Fibroblast of lung (primary cell): Measurements from ENCODE around the gene DAAM1. TPM values are rescaled to one million over a fixed set of nuclear protein-coding genes. Genes with fewer than 3 reads are reported as not detected.

Experiments used
- DNase-seq, 2 donors: peaks; one replicate each; pipeline versions ENCODE4 v3.0.0 to v3.0.0-alpha.2; 2010; ENCODE audit warnings: low read depth in 2 of 2
- H2AFZ ChIP-seq: 2 replicates; pipeline ENCODE4 v1.5.1; 2012; ENCODE audit warnings: low read length, control low read depth, inconsistent platforms
- H3K27ac ChIP-seq: 2 replicates; pipeline ENCODE4 v1.5.1; 2011; ENCODE audit warnings: low read length, control low read depth; ENCODE audit not compliant: insufficient read depth
- H3K27me3 ChIP-seq: 2 replicates; pipeline ENCODE4 v1.5.1; 2011; ENCODE audit warnings: mild to moderate bottlenecking, low read length; ENCODE audit not compliant: control insufficient read depth, insufficient read depth
- H3K36me3 ChIP-seq: 2 replicates; pipeline ENCODE4 v1.5.1; 2011; ENCODE audit warnings: low read length; ENCODE audit not compliant: control insufficient read depth, insufficient read depth
- H3K4me1 ChIP-seq: 2 replicates; pipeline ENCODE4 v1.5.1; 2011; ENCODE audit warnings: low read length; ENCODE audit not compliant: control insufficient read depth, insufficient read depth; ENCODE audit errors: extremely low read depth
- H3K4me2 ChIP-seq: 2 replicates; pipeline ENCODE4 v1.5.1; 2011; ENCODE audit warnings: low read length, control low read depth; ENCODE audit not compliant: insufficient read depth; ENCODE audit errors: extremely low read depth
- H3K4me3 ChIP-seq, 4 experiments: fragments of 200-600 bp in 1 of 4; sonication (generic) in 1 of 4; replicated peaks in 1 of 4; 2 replicates each; pipeline ENCODE4 v1.5.1; 2011 to 2016; ENCODE audit warnings: low read length in 4 of 4, low read depth in 3 of 4, mild to moderate bottlenecking in 3 of 4, control low read depth in 2 of 4, inconsistent platforms in 1 of 4, mixed read lengths in 1 of 4; ENCODE audit not compliant: insufficient read depth in 1 of 4; ENCODE audit errors: control extremely low read depth in 1 of 4
- H3K79me2 ChIP-seq: 2 replicates; pipeline ENCODE4 v1.5.1; 2012; ENCODE audit warnings: mild to moderate bottlenecking, low read length, inconsistent platforms; ENCODE audit not compliant: control insufficient read depth, insufficient read depth
- H3K9ac ChIP-seq: 2 replicates; pipeline ENCODE4 v1.5.1; 2011; ENCODE audit warnings: mild to moderate bottlenecking, low read length, control low read depth; ENCODE audit not compliant: insufficient read depth
- H3K9me3 ChIP-seq: 2 replicates; pipeline ENCODE4 v1.5.1; 2012; ENCODE audit warnings: low read depth, low read length; ENCODE audit not compliant: control insufficient read depth, insufficient read depth
- H4K20me1 ChIP-seq: 2 replicates; pipeline ENCODE4 v1.5.1; 2011; ENCODE audit warnings: low read length; ENCODE audit not compliant: control insufficient read depth, insufficient read depth; ENCODE audit errors: extremely low read depth
- EZH2 ChIP-seq: IDR thresholded peaks from 2 replicates; pipeline ENCODE4 v1.5.1; 2012; ENCODE audit warnings: low read length, control low read depth, mild to moderate bottlenecking; ENCODE audit errors: missing control alignments
- polyA plus RNA-seq, 2 donors: library from polyadenylated mRNA; depleted of rRNA in 1 of 2; stranded (reverse) in 1 of 2; unstranded in 1 of 2; fragments of >200 nt; gene quantifications; 2 replicates each; pipeline ENCODE4 v1.2.1, GENCODE V29; 2011 to 2012; ENCODE audit warnings: missing spikeins in 1 of 2
- total RNA-seq: library from RNA; depleted of rRNA; stranded (reverse); fragments of >200 nt; gene quantifications from 2 replicates; pipeline ENCODE4 v1.2.1, GENCODE V29; 2014
- TF ChIP-seq, protein P1 (sequence below), 2 donors: IDR thresholded peaks in 1 of 2; conservative IDR thresholded peaks in 1 of 2; 1 replicate in 1 of 2; 2 replicates in 1 of 2; pipeline ENCODE4 v1.5.1; 2011 to 2012; ENCODE audit warnings: low read length in 2 of 2, control low read depth in 1 of 2, inconsistent platforms in 1 of 2, low read depth in 1 of 2, mild to moderate bottlenecking in 1 of 2

DAAM1 gene
- total and polyA plus RNA-seq, 2 donors (not counting 1 experiment from before 2014, with no cell fraction given), result 15.5 to 36.3 TPM

DNA sequence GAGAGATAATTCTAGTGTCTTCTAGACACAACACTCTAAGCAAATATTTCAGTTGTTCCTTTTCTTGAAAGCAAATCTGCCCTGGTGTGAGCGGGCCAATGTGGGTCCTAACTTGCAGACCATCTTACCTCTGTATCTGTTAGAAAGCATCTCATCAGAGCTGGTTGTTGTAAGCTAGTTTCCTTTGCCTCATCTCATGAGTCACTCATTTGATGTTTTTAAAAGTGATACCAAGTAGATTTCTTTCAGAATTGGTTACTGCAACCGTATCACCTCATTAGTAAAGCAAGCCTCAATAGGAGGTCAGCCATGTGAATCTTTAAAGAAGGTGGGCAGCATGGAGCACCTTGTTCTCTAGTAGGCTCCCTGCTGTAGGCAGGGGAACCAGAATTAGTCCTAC, 78.6 kb downstream of the DAAM1 start:
- H3K9ac ChIP-seq, result no peak overlapping the region

DNA sequence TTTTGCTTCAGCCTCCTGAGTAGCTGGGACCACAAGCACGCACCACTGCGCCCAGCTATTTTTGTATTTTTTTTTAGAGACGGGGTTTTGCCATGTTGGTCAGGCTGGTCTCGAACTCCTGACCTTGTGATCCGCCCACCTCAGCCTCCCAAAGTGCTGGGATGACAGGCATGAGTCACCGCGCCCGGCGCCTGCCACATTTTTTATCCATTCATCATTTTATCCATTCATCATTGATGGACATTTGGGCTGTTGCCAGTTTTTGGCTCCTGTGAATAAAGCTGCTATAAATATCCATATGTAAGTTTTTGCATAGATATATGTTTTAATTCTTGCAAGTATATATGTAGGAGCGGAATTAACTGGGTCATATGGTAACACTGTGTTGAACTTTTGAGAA, 79.5 kb downstream of the DAAM1 start:
- Histone ChIP-seq H3K4me2 (no peak overlapping the region), H3K4me3 (no peak overlapping the region), H4K20me1 (no peaks in the 10 kb centered on the region), H2AFZ (no peak overlapping the region), H3K27ac (no peak overlapping the region), H3K27me3 (no peaks in the 10 kb centered on the region), H3K36me3 (no peaks in the 10 kb centered on the region), H3K4me1 (no peaks in the 10 kb centered on the region), H3K9me3 (no peaks in the 10 kb centered on the region), H3K9ac (no peak overlapping the region), H3K79me2 (no peaks in the 10 kb centered on the region)
- TF ChIP-seq EZH2, result no peak
- TF ChIP-seq, protein P1, sequence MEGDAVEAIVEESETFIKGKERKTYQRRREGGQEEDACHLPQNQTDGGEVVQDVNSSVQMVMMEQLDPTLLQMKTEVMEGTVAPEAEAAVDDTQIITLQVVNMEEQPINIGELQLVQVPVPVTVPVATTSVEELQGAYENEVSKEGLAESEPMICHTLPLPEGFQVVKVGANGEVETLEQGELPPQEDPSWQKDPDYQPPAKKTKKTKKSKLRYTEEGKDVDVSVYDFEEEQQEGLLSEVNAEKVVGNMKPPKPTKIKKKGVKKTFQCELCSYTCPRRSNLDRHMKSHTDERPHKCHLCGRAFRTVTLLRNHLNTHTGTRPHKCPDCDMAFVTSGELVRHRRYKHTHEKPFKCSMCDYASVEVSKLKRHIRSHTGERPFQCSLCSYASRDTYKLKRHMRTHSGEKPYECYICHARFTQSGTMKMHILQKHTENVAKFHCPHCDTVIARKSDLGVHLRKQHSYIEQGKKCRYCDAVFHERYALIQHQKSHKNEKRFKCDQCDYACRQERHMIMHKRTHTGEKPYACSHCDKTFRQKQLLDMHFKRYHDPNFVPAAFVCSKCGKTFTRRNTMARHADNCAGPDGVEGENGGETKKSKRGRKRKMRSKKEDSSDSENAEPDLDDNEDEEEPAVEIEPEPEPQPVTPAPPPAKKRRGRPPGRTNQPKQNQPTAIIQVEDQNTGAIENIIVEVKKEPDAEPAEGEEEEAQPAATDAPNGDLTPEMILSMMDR (conservative IDR thresholded peaks at IDR 0.05 in 1 of 2, IDR thresholded peaks at IDR 0.05 in 1 of 2; ENCODE audit: low read depth in 1 of 2, low read length in 2 of 2), result no peak
- peak; percentile 24 to 62 for DNase-seq

More for the DNA sequence above, 78.6 kb downstream of the DAAM1 start:
- H3K79me2 ChIP-seq, result no peaks in the 10 kb centered on the region
- H3K27me3 ChIP-seq, result no peaks in the 10 kb centered on the region
- no peak overlapping the region for H3K4me2 ChIP-seq
- H3K4me1 ChIP-seq, result no peaks in the 10 kb centered on the region
- no peaks in the 10 kb centered on the region for H4K20me1 ChIP-seq
- H3K9me3 ChIP-seq, result no peaks in the 10 kb centered on the region
- H3K27ac ChIP-seq, result no peak overlapping the region
- TF ChIP-seq EZH2, result no peak
- TF ChIP-seq, protein P1 (conservative IDR thresholded peaks at IDR 0.05 in 1 of 2, IDR thresholded peaks at IDR 0.05 in 1 of 2; ENCODE audit: low read depth in 1 of 2, low read length in 2 of 2), result no peak
- DNase-seq, result peak in 1 of 2 donors; percentile 65
- H3K36me3 ChIP-seq, result no peaks in the 10 kb centered on the region
- no peak overlapping the region for H2AFZ ChIP-seq
- H3K4me3 ChIP-seq, result no peak overlapping the region

DNA sequence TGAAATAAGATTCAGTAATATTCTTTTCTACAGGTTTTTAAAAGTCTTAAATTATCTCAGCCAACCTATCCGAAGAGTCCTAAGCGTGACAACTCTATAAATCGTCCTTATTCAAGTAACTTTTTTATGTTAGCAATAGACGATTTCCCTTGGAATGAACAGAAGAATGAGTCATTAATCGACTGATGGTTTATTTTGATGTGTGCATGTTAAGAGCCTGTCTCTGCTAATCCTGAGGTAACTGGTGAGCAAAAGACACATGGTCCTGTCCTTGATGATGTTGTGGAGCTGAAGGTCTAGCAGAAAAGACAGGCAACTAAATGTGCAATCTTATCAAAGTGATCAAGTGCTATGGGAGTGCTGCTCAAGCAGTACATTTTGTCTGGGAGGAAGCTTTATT, 80.4 kb downstream of the DAAM1 start:
- TF ChIP-seq, protein P1 (conservative IDR thresholded peaks at IDR 0.05 in 1 of 2, IDR thresholded peaks at IDR 0.05 in 1 of 2; ENCODE audit: low read depth in 1 of 2, low read length in 2 of 2), result no peak
- no peak for TF ChIP-seq EZH2
- no peaks in the 10 kb centered on the region for H3K4me1 ChIP-seq
- no peak overlapping the region for H3K4me2 ChIP-seq
- H3K9ac ChIP-seq, result no peak overlapping the region
- no peak overlapping the region for H2AFZ ChIP-seq
- no peak overlapping the region for H3K27ac ChIP-seq
- H3K9me3 ChIP-seq, result no peaks in the 10 kb centered on the region
- H3K27me3 ChIP-seq, result no peaks in the 10 kb centered on the region
- H3K4me3 ChIP-seq, result no peak overlapping the region
- H3K79me2 ChIP-seq, result no peaks in the 10 kb centered on the region
- no peaks in the 10 kb centered on the region for H4K20me1 ChIP-seq
- peak in 1 of 2 donors; percentile 66 for DNase-seq
- H3K36me3 ChIP-seq, result no peaks in the 10 kb centered on the region
